ENCODE results near the gene PFKFB3. TPM values are rescaled to one million over a fixed set of nuclear protein-coding genes. Genes with fewer than 3 reads are reported as not detected.
"Not testable (repeated sequence)": the region's sequence is repeated elsewhere in the genome, so short reads cannot be mapped to it uniquely, and the experiment has no call there.

The PFKFB3 gene
- total RNA-seq, 2 donors from 2014 or later, result 23.4 to 70.7 TPM

- Histone ChIP-seq H3K4me1 (no peaks in the 10 kb centered on the region), H3K9ac (ENCODE audit: low read depth in 2 of 2, low read length in 2 of 2) (no peak overlapping the region), H3K36me3 (no peaks in the 10 kb centered on the region), H3K9me3 (no peaks in the 10 kb centered on the region), H3K27me3 (no peaks in the 10 kb centered on the region), H3K27ac (no peak overlapping the region), H3K4me3 (no peak overlapping the region)
- intact Hi-C loops (cut with DNase I), result no loop called here
- DNase-seq, result no peak
- no peak for TF ChIP-seq CTCF (IDR thresholded peaks at IDR 0.05)
These were observed 79.8 kb downstream of the PFKFB3 start for GRCh38 chr10:6282454-6282958.

GRCh38 chr10:6283655-6284054 lies 80.9 kb downstream of the PFKFB3 start:
- intact Hi-C loops (cut with DNase I), result no loop called here
- no peak for DNase-seq
- Histone ChIP-seq H3K9ac (ENCODE audit: low read depth in 2 of 2, low read length in 2 of 2) (no peak overlapping the region), H3K4me1 (no peaks in the 10 kb centered on the region), H3K4me3 (no peak overlapping the region), H3K27ac (no peak overlapping the region), H3K36me3 (no peaks in the 10 kb centered on the region), H3K27me3 (no peaks in the 10 kb centered on the region), H3K9me3 (no peaks in the 10 kb centered on the region)
- no peak for TF ChIP-seq CTCF (IDR thresholded peaks at IDR 0.05)

GRCh38 chr10:6290621-6291020 lies 87.9 kb downstream of the PFKFB3 start:
- H3K27me3 ChIP-seq; H3K4me1 ChIP-seq; H3K9me3 ChIP-seq; H3K27ac ChIP-seq; DNase-seq; H3K9ac ChIP-seq (ENCODE audit: low read depth in 2 of 2, low read length in 2 of 2); H3K36me3 ChIP-seq; H3K4me3 ChIP-seq; intact Hi-C loops (cut with DNase I): not testable (repeated sequence)

GRCh38 chr10:6292741-6293151 lies 90.0 kb downstream of the PFKFB3 start:
- Histone ChIP-seq H3K27me3 (no peaks in the 10 kb centered on the region), H3K9ac (ENCODE audit: low read depth in 2 of 2, low read length in 2 of 2) (no peak overlapping the region), H3K4me1 (no peaks in the 10 kb centered on the region), H3K36me3 (no peaks in the 10 kb centered on the region), H3K9me3 (no peaks in the 10 kb centered on the region), H3K4me3 (no peak overlapping the region), H3K27ac (no peak overlapping the region)
- no peak for DNase-seq
- intact Hi-C loops (cut with DNase I), result no loop called here
- no peak for TF ChIP-seq CTCF (IDR thresholded peaks at IDR 0.05)

- H3K36me3 ChIP-seq; H3K27me3 ChIP-seq; H3K9me3 ChIP-seq; intact Hi-C loops (cut with DNase I); H3K9ac ChIP-seq (ENCODE audit: low read depth in 2 of 2, low read length in 2 of 2); DNase-seq; H3K4me1 ChIP-seq; H3K4me3 ChIP-seq: not testable (repeated sequence)
- peak overlapping the region; percentile 48 for H3K27ac ChIP-seq
These were observed 93.7 kb downstream of the PFKFB3 start for GRCh38 chr10:6296425-6296824.

GRCh38 chr10:6296828-6297251 lies 94.1 kb downstream of the PFKFB3 start:
- no peak overlapping the region for H3K4me3 ChIP-seq
- intact Hi-C loops (cut with DNase I), result no loop called here
- H3K4me1 ChIP-seq, result no peaks in the 10 kb centered on the region
- no peak for TF ChIP-seq CTCF (IDR thresholded peaks at IDR 0.05)
- DNase-seq, result no peak
- H3K27ac ChIP-seq, result peak overlapping the region; percentile 48
- H3K9ac ChIP-seq (ENCODE audit: low read depth in 2 of 2, low read length in 2 of 2), result no peak overlapping the region
- no peaks in the 10 kb centered on the region for H3K9me3 ChIP-seq
- no peaks in the 10 kb centered on the region for H3K27me3 ChIP-seq
- no peaks in the 10 kb centered on the region for H3K36me3 ChIP-seq
